ENCODE data around the gene MYO5B.
"Not testable (repeated sequence)": the region's sequence is repeated elsewhere in the genome, so short reads cannot be mapped to it uniquely, and the experiment has no call there.

MYO5B gene

DNA sequence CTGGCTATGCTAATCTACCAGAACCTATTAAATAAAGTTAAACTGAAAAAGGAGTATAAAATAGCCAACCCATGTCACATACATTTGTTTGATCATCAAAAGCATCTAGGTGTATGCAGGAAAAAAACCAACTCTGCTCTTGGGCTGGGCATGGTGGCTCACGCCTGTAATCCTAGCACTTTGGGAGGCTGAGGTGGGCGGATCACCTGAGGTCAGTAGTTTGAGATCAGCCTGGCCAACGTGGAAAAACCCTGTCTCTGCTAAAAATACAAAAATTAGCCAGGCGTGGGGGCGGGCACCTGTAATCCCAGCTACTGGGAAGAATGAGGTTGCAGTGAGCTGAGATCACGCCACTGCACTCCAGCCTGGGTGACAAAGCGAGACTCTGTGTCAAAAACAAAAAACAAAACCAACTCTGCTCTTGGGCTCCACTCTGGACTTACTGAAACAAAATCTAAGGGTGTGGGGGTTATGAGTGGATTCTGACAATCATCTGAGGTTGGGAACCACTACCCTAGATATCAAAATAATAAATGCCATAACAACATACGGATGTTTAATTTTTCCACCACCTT, 405.3 kb downstream of the MYO5B start:
- not testable (repeated sequence) for DNase-seq (ENCODE audit: low read depth)

- no peak for DNase-seq (ENCODE audit: low read depth)
Measured at GRCh38 chr18:49788327-49788898, 406.5 kb downstream of the MYO5B start.

DNA sequence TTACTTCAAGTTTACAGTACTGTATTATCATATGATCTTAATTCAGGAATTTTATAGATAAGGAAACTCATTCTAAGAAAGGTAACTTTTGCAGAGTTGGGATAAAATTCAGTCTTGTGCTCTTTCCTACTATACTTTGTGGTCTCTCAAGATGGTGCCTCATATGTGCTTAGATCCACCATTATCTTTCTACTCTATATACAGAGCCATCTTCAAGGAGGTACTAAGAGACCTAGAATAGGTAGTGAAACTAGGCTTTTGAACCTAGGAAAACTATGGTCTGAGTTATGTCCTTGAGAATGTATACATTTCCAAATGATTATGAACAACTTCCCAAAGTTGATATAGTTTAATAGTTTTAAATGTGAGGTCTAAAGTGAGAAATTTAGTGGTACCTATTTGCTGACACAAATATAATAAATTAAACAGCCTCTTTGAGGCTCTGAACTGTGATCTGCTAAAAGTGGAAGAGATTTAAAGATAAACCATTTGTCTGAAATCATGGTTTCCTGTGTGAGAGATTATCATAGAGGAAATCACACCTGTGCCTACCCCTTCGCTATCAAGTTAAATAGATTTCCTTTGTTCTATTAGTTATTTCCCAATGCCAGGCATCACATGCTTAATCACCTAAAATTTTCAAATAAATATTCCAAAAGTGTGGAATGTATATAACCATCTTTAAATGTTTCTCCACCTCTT, 408.8 kb downstream of the MYO5B start:
- no peak for DNase-seq (ENCODE audit: low read depth)

- DNase-seq (ENCODE audit: low read depth): no peak
Measured at GRCh38 chr18:49784427-49785185, 410.3 kb downstream of the MYO5B start.

GRCh38 chr18:49783631-49784030, 411.3 kb downstream of the MYO5B start:
- DNase-seq (ENCODE audit: low read depth): not testable (repeated sequence)

- no peak for DNase-seq (ENCODE audit: low read depth)
Measured at GRCh38 chr18:49778826-49779465, 416.0 kb downstream of the MYO5B start.

All from stimulated activated CD8-positive, alpha-beta memory T cell treated with anti-CD3 and anti-CD28 coated beads, Interleukin-7, amount 100 ng/mL, for 24 hours (primary cell).